GM23338 (cell line): ENCODE measurements around the gene CXCL12.

ENCODE experiments used
- CTCF ChIP-seq, 2 experiments: fragments of 200-600 bp in 1 of 2; sonication (generic) in 1 of 2; conservative IDR thresholded peaks; 2 replicates each; pipeline versions ENCODE4 v1.5.1 to v1.6.1; 2016 to 2017; ENCODE audit warnings: antibody characterized with exemption in 2 of 2, low read depth in 2 of 2, mild to moderate bottlenecking in 2 of 2, moderate library complexity in 1 of 2
- EZH2 ChIP-seq: fragments of 200-600 bp; sonication (generic); IDR thresholded peaks from one replicate; pipeline ENCODE4 v1.8.0; 2017; ENCODE audit warnings: antibody characterized with exemption, mild to moderate bottlenecking, low read depth; ENCODE audit not compliant: unreplicated experiment
- EZH2phosphoT487 ChIP-seq: fragments of 200-600 bp; sonication (generic); IDR thresholded peaks from one replicate; pipeline ENCODE4 v1.8.1; 2018; ENCODE audit warnings: antibody characterized with exemption; ENCODE audit not compliant: unreplicated experiment
- POLR2AphosphoS5 ChIP-seq: IDR thresholded peaks from 2 replicates; pipeline ENCODE4 v1.6.1; 2016; ENCODE audit warnings: antibody characterized with exemption, low read depth

DNA sequence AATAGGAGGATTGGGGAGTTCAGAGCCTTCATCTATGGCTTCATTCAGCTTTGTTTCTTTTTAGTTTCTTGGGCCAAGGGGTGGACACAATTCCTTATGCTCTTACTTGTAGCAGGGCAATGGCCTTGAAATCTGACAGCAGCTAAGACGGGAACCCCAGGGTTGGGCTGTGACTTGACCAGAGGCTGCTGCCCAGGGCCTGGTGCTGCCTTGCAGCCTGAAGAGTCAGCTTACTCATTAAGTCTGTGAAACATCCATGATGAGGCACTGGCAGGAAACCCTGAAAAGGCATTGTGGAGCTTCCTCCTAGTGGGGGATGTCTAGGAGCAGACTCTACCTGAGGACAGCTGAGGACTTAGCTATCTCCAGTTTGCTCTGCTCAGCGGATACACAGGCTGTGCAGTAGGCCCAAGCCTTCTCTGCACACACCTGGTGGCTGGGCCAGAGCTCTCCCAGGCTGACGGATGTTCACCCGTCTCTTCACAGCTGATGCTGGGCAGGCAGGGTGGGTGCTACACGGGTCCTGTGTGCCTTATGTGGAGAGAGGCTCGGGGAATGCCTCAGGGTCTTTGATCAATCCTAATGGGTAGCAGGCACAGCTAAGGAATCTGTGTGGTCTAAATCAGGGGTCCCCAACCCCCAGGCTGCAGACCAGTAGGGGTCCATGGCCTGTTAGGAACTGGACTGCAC, 17.8 kb downstream of the CXCL12 start:
- TF ChIP-seq CTCF (conservative IDR thresholded peaks at IDR 0.05; ENCODE audit: low read depth in 2 of 2) = no peak
- no peak for TF ChIP-seq EZH2phosphoT487
- no peak for TF ChIP-seq EZH2
- TF ChIP-seq POLR2AphosphoS5 = no peak
